HepG2 (cell line): ENCODE data around the gene GADD45GIP1. TPM values are rescaled to one million over a fixed set of nuclear protein-coding genes. Genes with fewer than 3 reads are reported as not detected.

Experiments used
- AFF4 ChIP-seq: sonication (generic); formaldehyde crosslinking; IDR thresholded peaks from 2 replicates; pipeline ENCODE4 v1.4.0; 2020; ENCODE audit warnings: missing genetic modification reagents
- CREB3 ChIP-seq: sonication (generic); formaldehyde crosslinking; IDR thresholded peaks from 2 replicates; pipeline ENCODE4 v1.5.0; 2020; ENCODE audit warnings: missing genetic modification reagents
- CREBL2 ChIP-seq: sonication (generic); formaldehyde crosslinking; IDR thresholded peaks from 2 replicates; pipeline ENCODE4 v1.8.1; 2023; ENCODE audit warnings: missing genetic modification reagents, mild to moderate bottlenecking, borderline replicate concordance
- GLMP ChIP-seq: sonication (generic); formaldehyde crosslinking; IDR thresholded peaks from 2 replicates; pipeline ENCODE4 v1.9.0; 2021; ENCODE audit warnings: missing genetic modification reagents, mild to moderate bottlenecking, borderline replicate concordance
- KDM5A ChIP-seq: fragments of 200-600 bp; sonication (generic); IDR thresholded peaks from 2 replicates; pipeline ENCODE4 v1.7.0; 2018; ENCODE audit warnings: antibody characterized with exemption, mild to moderate bottlenecking, low read length, borderline replicate concordance
- NFRKB ChIP-seq: fragments of 450-650 bp; IDR thresholded peaks from 2 replicates; pipeline ENCODE4 v1.6.1; 2017
- PLSCR1 ChIP-seq: sonication (generic); formaldehyde crosslinking; IDR thresholded peaks from 2 replicates; pipeline ENCODE4 v1.5.0; 2020; ENCODE audit warnings: missing genetic modification reagents, mild to moderate bottlenecking, borderline replicate concordance
- REPIN1 ChIP-seq: sonication (generic); formaldehyde crosslinking; IDR thresholded peaks from 2 replicates; pipeline ENCODE4 v1.8.0; 2022; ENCODE audit warnings: missing genetic modification reagents, low read depth, mild to moderate bottlenecking, borderline replicate concordance
- RERE ChIP-seq: IDR thresholded peaks from 2 replicates; pipeline ENCODE4 v1.6.1; 2016; ENCODE audit warnings: low read depth, missing genetic modification reagents, missing compliant biosample characterization
- ZBTB46 ChIP-seq: sonication (generic); formaldehyde crosslinking; IDR thresholded peaks from 2 replicates; pipeline ENCODE4 v1.4.0; 2020; ENCODE audit warnings: mild to moderate bottlenecking, missing genetic modification reagents, borderline replicate concordance
- ZNF253 ChIP-seq: sonication (generic); formaldehyde crosslinking; IDR thresholded peaks from 2 replicates; pipeline ENCODE4 v1.8.0; 2022; ENCODE audit warnings: mild to moderate bottlenecking, missing genetic modification reagents, borderline replicate concordance
- ZNF556 ChIP-seq: sonication (generic); formaldehyde crosslinking; IDR thresholded peaks from 2 replicates; pipeline ENCODE4 v1.4.0; 2020; ENCODE audit warnings: mild to moderate bottlenecking, missing genetic modification reagents, borderline replicate concordance
- ZNF772 ChIP-seq: sonication (generic); formaldehyde crosslinking; IDR thresholded peaks from 2 replicates; pipeline ENCODE4 v1.5.0; 2020; ENCODE audit warnings: mild to moderate bottlenecking, missing genetic modification reagents
- polyA plus RNA-seq, 8 experiments: library from polyadenylated mRNA; depleted of rRNA in 3 of 8; stranded (reverse) in 7 of 8; unstranded in 1 of 8; fragments of >200 nt; fragmentation: Illumina TruSeq in 4 of 8; extraction: Trizol in 4 of 8; gene quantifications; 2 replicates each; pipeline versions ENCODE4 v1.2.1 to v1.2.3, GENCODE V29; 2011 to 2016; ENCODE audit warnings: low read depth in 4 of 8, missing spikeins in 1 of 8, mixed read lengths in 1 of 8; ENCODE audit not compliant: insufficient read depth in 1 of 8
- total RNA-seq, 5 experiments: library from RNA; depleted of rRNA; stranded (reverse); fragments of >200 nt; fragmentation: Illumina TruSeq; extraction: Trizol; gene quantifications; 2 replicates each; pipeline ENCODE4 v1.2.3, GENCODE V29; 2016; ENCODE audit warnings: low read depth in 1 of 5

The GADD45GIP1 gene
- total and polyA plus RNA-seq, 2 of the 13 experiments (the other 11 are each of a cell fraction or from before 2014, with no cell fraction given) = 24.6 to 30.7 TPM

- TF ChIP-seq ZNF253 (CRISPR knock-in tag) (no peak), GLMP (CRISPR knock-in tag) (no peak), PLSCR1 (CRISPR knock-in tag) (no peak), AFF4 (CRISPR knock-in tag) (no peak), NFRKB (0 out of 2 replicates have a peak, but pooled peaks have one; percentile 35), CREBL2 (CRISPR knock-in tag) (no peak; the same call in 1 of the 2 replicates), CREB3 (CRISPR knock-in tag) (peak; percentile 75; the same call in 1 of the 2 replicates), ZBTB46 (CRISPR knock-in tag) (no peak), ZNF556 (CRISPR knock-in tag) (0 out of 2 replicates have a peak, but pooled peaks have one; percentile 31), KDM5A (peak; percentile 74; the same call in 1 of the 2 replicates), RERE (CRISPR knock-in tag) (no peak), ZNF772 (CRISPR knock-in tag) (peak; percentile 96), REPIN1 (CRISPR knock-in tag) (peak; percentile 31; the same call in 1 of the 2 replicates)
These were observed 11.4 kb downstream of the GADD45GIP1 start, which contains the start of gene RAD23A (continued) for GRCh38 chr19:12945479-12946091.
